ENCODE data around the gene MYG1. TPM values are rescaled to one million over a fixed set of nuclear protein-coding genes. Genes with fewer than 3 reads are reported as not detected.

The MYG1 gene
- polyA plus RNA-seq, 3 donors = 49.3 to 64.3 (median 55.7) TPM

DNA sequence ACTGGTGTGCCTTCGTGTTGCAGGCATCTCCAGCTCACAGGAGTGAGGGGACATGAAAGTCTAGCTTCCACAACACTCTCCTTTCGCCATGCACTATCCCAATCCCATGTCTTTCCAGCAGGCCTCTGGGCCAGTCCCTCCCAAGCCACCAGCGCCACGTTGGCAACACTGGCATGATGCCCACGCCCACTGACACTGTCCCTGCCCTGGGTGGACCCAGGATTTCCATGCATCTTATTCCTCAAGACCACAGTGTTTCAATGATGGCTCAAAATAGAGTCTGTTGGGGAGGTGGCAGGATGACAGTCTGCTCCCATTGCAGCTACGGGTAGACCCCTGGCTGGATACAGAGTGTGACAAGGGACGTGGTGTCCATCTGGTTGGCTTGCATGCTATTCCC is 34.4 kb downstream of the MYG1 start:
- TF ChIP-seq, protein P1, sequence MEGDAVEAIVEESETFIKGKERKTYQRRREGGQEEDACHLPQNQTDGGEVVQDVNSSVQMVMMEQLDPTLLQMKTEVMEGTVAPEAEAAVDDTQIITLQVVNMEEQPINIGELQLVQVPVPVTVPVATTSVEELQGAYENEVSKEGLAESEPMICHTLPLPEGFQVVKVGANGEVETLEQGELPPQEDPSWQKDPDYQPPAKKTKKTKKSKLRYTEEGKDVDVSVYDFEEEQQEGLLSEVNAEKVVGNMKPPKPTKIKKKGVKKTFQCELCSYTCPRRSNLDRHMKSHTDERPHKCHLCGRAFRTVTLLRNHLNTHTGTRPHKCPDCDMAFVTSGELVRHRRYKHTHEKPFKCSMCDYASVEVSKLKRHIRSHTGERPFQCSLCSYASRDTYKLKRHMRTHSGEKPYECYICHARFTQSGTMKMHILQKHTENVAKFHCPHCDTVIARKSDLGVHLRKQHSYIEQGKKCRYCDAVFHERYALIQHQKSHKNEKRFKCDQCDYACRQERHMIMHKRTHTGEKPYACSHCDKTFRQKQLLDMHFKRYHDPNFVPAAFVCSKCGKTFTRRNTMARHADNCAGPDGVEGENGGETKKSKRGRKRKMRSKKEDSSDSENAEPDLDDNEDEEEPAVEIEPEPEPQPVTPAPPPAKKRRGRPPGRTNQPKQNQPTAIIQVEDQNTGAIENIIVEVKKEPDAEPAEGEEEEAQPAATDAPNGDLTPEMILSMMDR (IDR thresholded peaks at IDR 0.05) = no peak
- peaks cover 21% of the 10 kb centered on the region for H3K4me1 Mint-ChIP-seq
- WGBS (ENCODE audit: insufficient coverage) = 83% methylated on average over 5 of the region's 7 CpGs

DNA sequence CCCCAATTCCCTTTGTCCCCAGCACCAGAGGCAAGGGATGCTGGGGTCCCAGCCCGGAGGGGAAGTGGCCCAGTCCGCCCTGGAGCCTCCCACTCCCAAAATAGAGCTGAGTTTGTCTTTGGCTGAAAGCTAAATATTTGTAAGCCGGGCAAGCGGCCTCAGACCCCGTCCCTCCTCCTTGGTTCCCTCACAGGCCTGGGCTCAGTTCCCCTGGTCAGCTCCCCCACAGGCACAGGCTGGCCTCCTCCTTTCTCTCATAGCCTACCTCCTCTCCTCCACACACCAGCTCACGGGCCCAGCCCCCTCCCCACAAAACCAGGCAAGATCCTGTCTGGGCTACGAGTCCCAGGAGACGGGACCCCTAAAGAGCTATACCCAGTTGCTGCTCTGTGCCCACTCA is 35.3 kb downstream of the MYG1 start:
- no peaks in the 10 kb centered on the region for H3K36me3 ChIP-seq (replicated peaks in 1 of 2; ENCODE audit: control insufficient read depth in 1 of 2, insufficient read depth in 2 of 2, low read length in 2 of 2)
- intact Hi-C loops (cut with micrococcal nuclease) = no loop called here
- Mint-ChIP-seq H3K27ac (peak overlapping the region in 1 of 7 donors; percentile 56), H3K36me3 (peaks cover 0 to 2% of the 10 kb centered on the region in 2 donors), H3K4me3 (no peak overlapping the region), H3K4me1 (peaks cover 21% of the 10 kb centered on the region), H3K9me3 (peaks cover 0 to 2% (median 0%) of the 10 kb centered on the region in 7 donors), H3K27me3 (ENCODE audit: low read depth in 3 of 3) (peaks cover 48 to 68% (median 48%) of the 10 kb centered on the region in 3 donors)
- no peak overlapping the region for H3K4me2 ChIP-seq (replicated peaks; ENCODE audit: extremely low read depth, low read length, poor library complexity, severe bottlenecking)
- H3K9ac ChIP-seq (ENCODE audit: insufficient read depth, low read length, poor library complexity, severe bottlenecking) = no peak overlapping the region
- peaks cover 5 to 37% of the 10 kb centered on the region in 2 donors for H3K27me3 ChIP-seq (ENCODE audit: control insufficient read depth in 2 of 2, insufficient read depth in 2 of 2, low read length in 2 of 2)
- no peak overlapping the region for H3K27ac ChIP-seq (ENCODE audit: low read depth in 1 of 2, low read length in 2 of 2)
- TF ChIP-seq, protein P1 (IDR thresholded peaks at IDR 0.05) = no peak
- no peak for DNase-seq
- 90% methylated on average over 4 of the region's 8 CpGs for WGBS (ENCODE audit: insufficient coverage)
- no peaks in the 10 kb centered on the region for H3K9me3 ChIP-seq (replicated peaks in 1 of 2; ENCODE audit: control insufficient read depth in 1 of 2, insufficient read depth in 1 of 2, low read length in 2 of 2)
- no peak overlapping the region for H2AFZ ChIP-seq (ENCODE audit: insufficient read depth, low read depth, low read length, poor library complexity, severe bottlenecking)
- H3K4me1 ChIP-seq (ENCODE audit: control insufficient read depth in 1 of 2, insufficient read depth in 2 of 2, low read length in 2 of 2) = peaks cover 6 to 9% of the 10 kb centered on the region in 2 donors
- no peak overlapping the region for H3K4me3 ChIP-seq (replicated peaks in 1 of 3; ENCODE audit: low read depth in 2 of 3, low read length in 3 of 3)
- H4K20me1 ChIP-seq (ENCODE audit: insufficient read depth, low read length) = no peaks in the 10 kb centered on the region
- no peaks in the 10 kb centered on the region for H3K79me2 ChIP-seq (ENCODE audit: insufficient read depth, low read length)

More for the DNA sequence above, 34.4 kb downstream of the MYG1 start:
- peaks cover 5 to 36% of the 10 kb centered on the region in 2 donors for H3K27me3 ChIP-seq (ENCODE audit: control insufficient read depth in 2 of 2, insufficient read depth in 2 of 2, low read length in 2 of 2)
- H3K4me3 ChIP-seq (replicated peaks in 1 of 3; ENCODE audit: low read depth in 2 of 3, low read length in 3 of 3) = no peak overlapping the region
- no peak for DNase-seq
- Mint-ChIP-seq H3K36me3 (peaks cover 0 to 2% of the 10 kb centered on the region in 2 donors), H3K4me3 (peak overlapping the region in 1 of 2 donors; percentile 35), H3K9me3 (peaks cover 0 to 2% (median 0%) of the 10 kb centered on the region in 7 donors), H3K27me3 (ENCODE audit: low read depth in 3 of 3) (peaks cover 46 to 59% (median 46%) of the 10 kb centered on the region in 3 donors), H3K27ac (no peak overlapping the region)
- no peak overlapping the region for H2AFZ ChIP-seq (ENCODE audit: insufficient read depth, low read depth, low read length, poor library complexity, severe bottlenecking)
- intact Hi-C loops (cut with micrococcal nuclease) = no loop called here
- H4K20me1 ChIP-seq (ENCODE audit: insufficient read depth, low read length) = no peaks in the 10 kb centered on the region
- no peak overlapping the region for H3K9ac ChIP-seq (ENCODE audit: insufficient read depth, low read length, poor library complexity, severe bottlenecking)
- H3K27ac ChIP-seq (ENCODE audit: low read depth in 1 of 2, low read length in 2 of 2) = no peak overlapping the region
- H3K36me3 ChIP-seq (replicated peaks in 1 of 2; ENCODE audit: control insufficient read depth in 1 of 2, insufficient read depth in 2 of 2, low read length in 2 of 2) = no peaks in the 10 kb centered on the region
- no peak overlapping the region for H3K4me2 ChIP-seq (replicated peaks; ENCODE audit: extremely low read depth, low read length, poor library complexity, severe bottlenecking)
- H3K9me3 ChIP-seq (replicated peaks in 1 of 2; ENCODE audit: control insufficient read depth in 1 of 2, insufficient read depth in 1 of 2, low read length in 2 of 2) = no peaks in the 10 kb centered on the region
- H3K4me1 ChIP-seq (ENCODE audit: control insufficient read depth in 1 of 2, insufficient read depth in 2 of 2, low read length in 2 of 2) = peaks cover 6 to 9% of the 10 kb centered on the region in 2 donors
- H3K79me2 ChIP-seq (ENCODE audit: insufficient read depth, low read length) = no peaks in the 10 kb centered on the region
